IPS-NIHi7 (cell line): Measurements from ENCODE around the gene CDKN1C.

Experiments
- DNase-seq: peaks from one replicate; pipeline ENCODE4 v3.0.0; 2012; ENCODE audit warnings: mixed read lengths; ENCODE audit errors: extremely low spot score

CDKN1C gene

GRCh38 chr11:2890466-2891294, 5.1 kb upstream of the CDKN1C start:
- no peak for DNase-seq

DNA sequence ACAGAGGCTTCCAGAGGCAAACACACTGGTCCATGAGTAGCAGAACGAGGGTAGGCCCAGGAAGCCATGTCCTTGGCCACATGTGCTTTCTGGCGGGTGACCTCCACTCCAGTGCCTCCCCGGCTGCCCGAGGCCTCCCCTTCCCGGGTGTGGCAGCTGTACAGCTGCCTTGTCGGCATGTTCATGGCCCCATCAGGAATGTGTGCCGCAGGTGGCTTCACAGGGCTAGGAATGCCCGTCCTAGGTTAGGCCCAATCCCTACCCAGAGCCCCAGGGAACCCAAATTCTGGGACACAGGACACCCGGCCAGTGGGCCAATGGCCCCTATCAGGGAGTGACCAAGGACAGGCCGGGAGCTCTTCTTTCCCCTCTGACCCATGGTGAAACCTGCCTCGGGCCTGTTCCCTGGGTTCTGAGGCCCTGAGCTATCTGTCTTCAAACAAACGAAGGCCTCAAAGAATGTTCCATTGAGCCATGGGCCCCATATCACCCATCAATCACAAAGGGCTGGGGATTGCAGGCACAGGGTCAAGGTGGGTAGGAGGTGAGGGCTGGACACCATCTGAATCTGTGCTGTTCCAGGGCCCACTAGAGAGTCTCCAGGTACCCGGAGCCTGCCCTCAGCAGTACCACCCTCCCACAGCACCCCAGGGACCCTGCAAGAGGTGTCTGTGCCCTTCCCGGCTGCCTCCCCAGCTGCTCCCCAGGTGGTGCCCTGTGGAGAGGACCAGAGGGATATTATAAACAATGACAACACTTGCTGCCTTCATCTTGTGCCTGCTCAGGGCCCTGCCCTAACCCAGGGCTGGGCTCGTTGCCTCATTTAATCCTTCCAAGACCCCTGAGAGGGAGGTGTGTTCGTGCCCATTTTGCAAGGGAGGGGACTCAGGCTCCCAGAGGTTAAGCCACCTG, 4.0 kb upstream of the CDKN1C start:
- no peak for DNase-seq

DNA sequence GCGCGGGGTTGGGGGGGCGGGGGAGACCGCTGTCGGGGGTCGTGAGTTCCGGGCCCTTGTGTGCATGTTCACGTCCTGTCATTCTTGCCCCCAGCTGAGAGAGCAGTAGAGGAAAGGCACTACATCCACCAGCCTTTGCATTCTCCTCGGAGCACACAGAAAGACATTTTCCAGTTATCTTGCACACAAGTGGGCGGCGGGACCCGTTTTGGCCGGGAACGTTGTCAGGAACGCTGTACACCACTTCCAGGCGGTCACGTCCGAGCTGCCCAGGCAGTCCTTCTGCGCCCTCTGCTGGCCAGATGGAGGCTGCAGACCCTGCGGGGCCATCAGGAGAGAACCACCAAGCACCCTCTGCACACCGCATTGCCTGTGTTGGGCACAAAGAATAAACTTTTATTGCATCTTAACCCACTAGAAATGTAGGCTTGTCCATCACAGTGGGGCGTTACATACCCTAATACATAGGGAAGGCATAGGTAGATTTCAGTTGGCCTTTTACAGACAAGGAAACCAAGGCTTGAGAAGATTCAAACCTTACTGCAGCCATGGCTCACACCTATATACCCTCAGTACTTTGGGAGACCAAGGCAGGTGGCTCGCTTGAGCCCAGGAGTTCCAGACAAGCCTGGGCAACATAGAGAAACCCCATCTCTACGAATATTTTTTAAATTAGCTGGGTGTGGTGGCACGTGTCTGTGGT, 2.8 kb upstream of the CDKN1C start:
- peak; percentile 75 for DNase-seq

GRCh38 chr11:2887515-2888195, 2.1 kb upstream of the CDKN1C start:
- DNase-seq: no peak

DNA sequence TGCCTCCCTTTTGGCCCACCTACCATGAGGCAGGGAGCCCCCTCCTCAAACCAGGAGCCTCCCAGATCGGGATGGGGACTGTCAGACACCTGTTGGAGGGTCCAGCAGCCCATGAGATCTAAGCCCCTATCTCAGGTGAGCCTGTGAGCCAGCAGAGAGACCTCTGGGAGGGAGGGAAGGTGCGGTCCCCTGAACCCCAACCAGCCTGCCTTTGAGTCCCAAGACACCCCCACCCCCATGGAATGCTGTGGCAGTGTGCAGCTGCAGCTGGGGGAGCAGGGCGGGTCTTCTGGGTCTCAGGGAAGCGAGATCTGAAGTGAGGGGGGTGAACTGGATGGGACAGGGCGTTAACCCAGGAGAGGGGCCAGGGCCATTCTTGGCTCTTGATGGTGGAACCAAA, 1.4 kb upstream of the CDKN1C start:
- DNase-seq: no peak

GRCh38 chr11:2886191-2886894, 768 bp upstream of the CDKN1C start:
- peak; percentile 63 for DNase-seq

DNA sequence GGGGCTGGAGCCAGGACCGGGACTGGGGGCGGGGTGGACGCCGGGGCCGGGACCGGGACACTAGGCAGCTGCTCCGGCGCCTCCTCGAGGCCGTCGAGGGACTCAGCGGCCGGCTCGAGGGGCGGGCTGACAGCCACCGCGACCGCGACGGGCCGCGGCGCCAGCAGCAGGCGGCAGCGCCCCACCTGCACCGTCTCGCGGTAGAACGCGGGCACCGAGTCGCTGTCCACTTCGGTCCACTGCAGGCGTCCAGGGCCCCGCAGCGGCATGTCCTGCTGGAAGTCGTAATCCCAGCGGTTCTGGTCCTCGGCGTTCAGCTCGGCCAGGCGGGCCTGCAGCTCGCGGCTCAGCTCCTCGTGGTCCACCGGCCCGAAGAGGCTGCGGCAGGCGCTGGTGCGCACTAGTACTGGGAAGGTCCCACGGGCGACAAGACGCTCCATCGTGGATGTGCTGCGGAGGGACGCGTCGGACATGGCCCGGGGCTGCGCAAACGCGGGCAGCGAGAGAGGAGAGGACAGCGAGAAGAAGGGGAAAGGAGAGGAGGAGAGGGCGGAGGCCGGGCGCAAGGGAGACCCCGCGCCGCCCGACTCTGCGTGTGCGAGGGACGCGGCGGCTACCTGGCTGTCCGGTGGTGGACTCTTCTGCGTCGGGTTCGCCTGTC, 428 bp downstream of the CDKN1C start:
- DNase-seq: peak; percentile 69

- DNase-seq: peak; percentile 42
These were observed 1.4 kb downstream of the CDKN1C start for GRCh38 chr11:2883979-2884815.

- no peak for DNase-seq
These were observed 2.0 kb downstream of the CDKN1C start for GRCh38 chr11:2883640-2883978.

GRCh38 chr11:2882396-2883110, 3.0 kb downstream of the CDKN1C start:
- DNase-seq: no peak

GRCh38 chr11:2881981-2882375, 3.6 kb downstream of the CDKN1C start:
- no peak for DNase-seq

- DNase-seq: no peak
These were observed 4.2 kb downstream of the CDKN1C start for GRCh38 chr11:2881076-2881980.

GRCh38 chr11:2880646-2881045, 4.9 kb downstream of the CDKN1C start:
- DNase-seq: no peak

DNA sequence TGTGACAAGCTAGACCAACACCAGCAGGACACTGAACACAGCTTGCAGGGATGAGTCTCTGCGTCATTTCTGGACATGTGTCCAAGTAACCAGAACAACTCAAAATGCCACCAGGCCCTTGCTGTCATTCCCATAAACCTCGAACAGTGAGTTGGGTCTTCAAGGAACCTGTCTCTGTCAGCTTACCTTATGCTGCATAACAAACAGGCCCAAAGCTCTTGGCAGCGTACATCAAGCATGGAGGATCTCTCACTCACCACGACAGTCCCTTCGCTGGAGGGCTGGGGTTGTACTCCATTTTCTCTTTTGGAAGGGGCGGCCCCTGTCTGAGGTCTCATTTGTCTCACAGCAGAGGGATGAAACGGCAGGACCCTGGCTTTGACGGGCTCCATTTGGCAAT, 6.8 kb downstream of the CDKN1C start:
- DNase-seq: no peak

DNA sequence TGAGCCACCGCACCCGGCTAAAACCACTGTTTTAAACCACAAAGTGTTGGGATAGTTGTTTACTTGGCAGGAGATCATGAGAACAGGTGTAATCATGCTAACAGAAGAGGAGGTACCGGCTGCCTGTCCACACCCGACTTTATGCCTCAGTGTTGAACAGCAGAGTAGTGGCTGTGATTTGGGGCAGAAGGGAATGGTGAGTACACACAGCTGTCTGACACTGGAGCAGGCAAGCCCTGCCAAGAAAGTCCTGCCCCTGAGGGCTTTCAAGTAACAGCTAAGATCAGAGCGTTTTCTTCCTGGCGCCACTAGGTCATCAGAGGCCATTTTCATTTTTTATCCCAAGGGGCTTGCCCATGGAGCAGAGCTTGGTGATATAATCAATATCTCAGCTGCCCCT, 8.1 kb downstream of the CDKN1C start:
- DNase-seq: no peak

- DNase-seq: no peak
These were observed 10.6 kb downstream of the CDKN1C start for GRCh38 chr11:2874963-2875362.

- DNase-seq: no peak
These were observed 14.4 kb downstream of the CDKN1C start for GRCh38 chr11:2870969-2871680.
